LHCN-M2 (cell line): ENCODE measurements around the gene TMEM240. TPM values are rescaled to one million over a fixed set of nuclear protein-coding genes. Genes with fewer than 3 reads are reported as not detected.
"Not testable (repeated sequence)": the region's sequence is repeated elsewhere in the genome, so short reads cannot be mapped to it uniquely, and the experiment has no call there.

Experiments
- DNase-seq: peaks from one replicate; pipeline ENCODE4 v3.0.0-alpha.2; 2012; ENCODE audit warnings: low read depth
- total RNA-seq: library from RNA; depleted of rRNA; stranded (reverse); fragments of >200 nt; gene quantifications from 2 replicates; pipeline ENCODE4 v1.2.3, GENCODE V29; 2014

TMEM240 gene
- total RNA-seq, 1 experiment from 2014 or later = 0.63 TPM

DNA sequence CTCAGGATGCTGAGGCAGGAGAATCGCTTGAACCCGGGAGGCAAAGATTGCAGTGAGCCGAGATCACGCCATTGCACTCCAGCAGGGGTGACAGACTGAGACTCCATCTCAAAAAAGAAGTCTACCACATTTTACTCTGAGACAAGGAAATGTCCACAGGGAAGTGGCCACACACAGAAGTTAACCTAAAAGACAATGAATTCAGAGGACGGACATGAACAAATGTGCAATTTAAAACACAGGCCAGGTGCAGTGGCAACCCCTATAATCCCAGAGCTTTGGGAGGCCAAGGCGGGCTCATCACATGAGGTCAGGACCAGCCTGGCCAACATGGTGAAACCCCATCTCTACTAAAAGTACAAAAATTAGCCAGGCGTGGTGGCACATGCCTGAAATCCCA is 17.3 kb upstream of the TMEM240 start:
- not testable (repeated sequence) for DNase-seq

DNA sequence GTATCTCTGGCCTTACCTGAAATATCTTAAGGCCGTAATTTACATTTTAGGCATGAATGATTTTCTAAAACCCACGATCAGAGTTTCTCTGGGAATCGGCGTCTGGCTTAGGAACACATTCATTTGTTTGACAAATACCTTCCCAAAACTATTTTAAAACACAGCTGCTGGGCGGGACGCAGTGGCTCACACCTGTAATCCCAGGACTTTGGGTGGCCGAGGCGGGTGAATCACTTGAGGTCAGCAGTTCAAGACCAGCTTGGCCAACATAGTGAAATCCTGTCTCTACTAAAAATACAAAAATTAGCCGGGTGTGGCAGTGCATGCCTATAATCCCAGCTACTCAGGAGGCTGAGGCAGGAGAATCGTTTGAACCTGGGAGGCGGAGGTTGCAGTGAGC is 16.5 kb upstream of the TMEM240 start:
- DNase-seq = not testable (repeated sequence)

DNA sequence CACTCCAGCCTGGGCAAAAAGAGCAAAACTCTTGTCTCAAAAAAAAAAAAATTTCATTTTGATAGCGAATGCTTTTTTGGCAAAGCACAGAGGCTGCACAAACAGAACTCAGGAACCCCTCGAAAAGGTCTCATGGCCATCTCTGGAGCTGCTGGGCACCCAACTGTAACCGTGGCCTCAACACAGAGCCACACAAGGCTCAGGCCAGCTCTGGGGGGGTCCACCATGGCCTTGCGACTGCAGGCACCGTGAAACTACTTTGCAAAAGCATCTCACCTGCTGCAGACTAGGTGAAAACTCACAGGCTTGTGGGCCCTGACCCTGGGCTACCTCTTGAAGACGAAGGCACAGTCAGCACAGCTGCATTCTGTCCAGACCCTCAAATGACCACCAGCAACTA is 16.1 kb upstream of the TMEM240 start:
- DNase-seq = no peak

DNA sequence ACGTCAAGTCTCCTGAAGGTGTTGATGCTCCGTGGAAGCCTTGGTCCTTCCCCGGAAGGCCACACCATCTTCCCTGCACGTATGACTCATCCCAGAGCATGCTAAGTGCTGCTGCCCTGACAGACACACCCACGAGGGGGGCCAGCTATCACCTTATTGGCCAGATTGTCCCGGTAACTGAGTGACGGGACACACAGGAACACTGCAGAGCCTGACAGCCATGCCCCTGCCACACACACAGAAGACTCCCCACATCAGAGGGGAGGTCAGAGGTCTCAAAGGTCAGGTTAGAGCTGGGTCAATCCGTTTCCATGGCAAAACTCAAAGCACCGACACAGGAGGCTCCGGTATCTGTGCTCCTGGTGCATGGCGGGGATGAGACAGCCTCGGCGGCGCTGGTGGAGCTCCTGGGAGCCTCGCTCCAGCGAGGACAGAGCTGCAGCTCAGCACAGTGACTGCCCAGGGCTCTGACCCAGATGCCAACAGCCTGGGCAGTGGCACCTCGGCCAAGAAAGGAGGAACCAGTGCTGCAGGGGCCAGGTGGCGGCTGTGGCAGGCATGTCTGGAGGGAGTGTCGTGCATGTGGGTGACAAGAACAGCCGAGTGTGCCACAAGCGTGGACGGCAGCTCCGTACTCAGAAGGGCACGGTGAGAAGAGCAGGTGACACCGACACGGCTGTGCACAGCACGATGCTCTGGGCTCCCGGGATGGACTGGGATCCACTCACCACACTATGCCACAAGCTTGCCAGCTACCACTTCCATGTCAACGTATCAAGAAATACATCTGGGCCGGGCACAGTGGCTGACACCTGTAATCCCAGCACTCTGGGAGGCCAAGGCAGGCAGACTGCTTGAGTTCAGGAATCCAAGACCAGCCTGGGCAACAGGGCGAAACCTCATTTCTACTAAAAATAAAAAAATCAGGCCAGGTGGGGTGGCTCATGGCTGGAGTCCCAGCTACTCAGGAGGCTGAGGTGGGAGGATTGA is 14.8 kb upstream of the TMEM240 start:
- DNase-seq = peak; percentile 81

DNA sequence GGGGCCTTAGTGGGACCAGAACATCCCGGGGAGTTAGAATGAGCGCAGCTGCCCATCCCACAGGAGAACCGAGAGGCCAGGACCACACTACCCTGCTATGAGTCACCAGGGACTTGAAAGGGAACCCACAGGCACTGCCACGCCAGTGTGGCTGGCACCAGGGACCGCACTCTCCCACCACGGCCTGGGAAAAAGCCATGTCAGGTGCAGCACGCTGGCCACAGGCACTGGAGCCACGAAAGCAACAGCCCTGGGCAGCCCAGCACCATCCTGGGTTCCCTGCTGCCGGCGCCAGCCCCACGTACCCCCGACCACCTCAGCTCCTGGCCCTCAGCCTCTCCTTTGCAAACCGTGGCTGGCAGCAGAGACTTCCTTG is 14.1 kb upstream of the TMEM240 start:
- DNase-seq = peak; percentile 85

DNA sequence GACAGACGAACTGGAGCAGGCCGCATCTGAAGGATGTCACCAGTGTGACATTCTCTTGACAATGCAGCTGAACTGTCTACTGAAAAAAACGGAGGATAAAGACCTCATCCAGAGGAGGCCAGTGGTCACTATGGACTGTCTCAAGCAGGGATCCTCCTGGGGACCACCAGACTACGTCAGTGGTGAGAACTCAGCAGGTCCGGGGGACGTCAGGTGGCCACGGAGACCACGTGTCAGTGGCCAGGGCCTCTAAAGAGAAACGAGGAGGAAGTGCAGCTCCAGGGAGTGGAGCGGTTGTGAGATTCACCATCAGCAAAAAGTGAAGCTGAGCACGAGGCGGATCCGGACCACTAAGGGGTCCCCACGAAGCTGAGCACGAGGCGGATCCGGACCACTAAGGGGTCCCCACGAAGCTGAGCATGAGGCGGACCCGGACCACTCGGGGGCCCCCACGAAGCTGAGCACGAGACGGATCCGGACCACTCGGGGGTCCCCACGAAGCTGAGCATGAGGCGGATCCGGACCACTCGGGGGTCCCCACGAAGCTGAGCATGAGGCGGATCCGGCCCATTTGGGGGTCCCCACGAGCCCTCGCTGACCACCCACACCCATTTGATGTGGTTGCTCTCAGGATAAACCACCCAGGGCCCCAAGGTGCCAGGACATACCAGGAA is 13.5 kb upstream of the TMEM240 start:
- DNase-seq = no peak

DNA sequence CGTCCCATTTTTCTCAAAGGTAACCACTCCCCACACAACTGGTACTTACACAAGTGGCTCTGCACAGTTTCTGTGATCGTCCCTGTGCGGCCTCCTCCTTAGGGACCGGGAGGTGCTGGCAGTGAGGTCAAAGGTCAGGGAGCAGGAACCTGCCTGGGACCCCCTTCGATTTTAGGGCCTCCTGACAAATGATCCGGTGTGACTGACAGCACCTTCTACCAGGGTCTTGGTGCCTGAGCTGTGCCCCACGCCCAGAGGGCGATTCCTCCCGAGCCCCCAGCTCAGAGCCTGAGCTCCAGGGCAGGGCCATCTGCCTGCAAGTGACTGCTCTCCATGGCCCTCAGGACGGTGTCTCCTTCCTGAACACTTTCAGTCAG is 11.8 kb upstream of the TMEM240 start:
- DNase-seq = no peak

DNA sequence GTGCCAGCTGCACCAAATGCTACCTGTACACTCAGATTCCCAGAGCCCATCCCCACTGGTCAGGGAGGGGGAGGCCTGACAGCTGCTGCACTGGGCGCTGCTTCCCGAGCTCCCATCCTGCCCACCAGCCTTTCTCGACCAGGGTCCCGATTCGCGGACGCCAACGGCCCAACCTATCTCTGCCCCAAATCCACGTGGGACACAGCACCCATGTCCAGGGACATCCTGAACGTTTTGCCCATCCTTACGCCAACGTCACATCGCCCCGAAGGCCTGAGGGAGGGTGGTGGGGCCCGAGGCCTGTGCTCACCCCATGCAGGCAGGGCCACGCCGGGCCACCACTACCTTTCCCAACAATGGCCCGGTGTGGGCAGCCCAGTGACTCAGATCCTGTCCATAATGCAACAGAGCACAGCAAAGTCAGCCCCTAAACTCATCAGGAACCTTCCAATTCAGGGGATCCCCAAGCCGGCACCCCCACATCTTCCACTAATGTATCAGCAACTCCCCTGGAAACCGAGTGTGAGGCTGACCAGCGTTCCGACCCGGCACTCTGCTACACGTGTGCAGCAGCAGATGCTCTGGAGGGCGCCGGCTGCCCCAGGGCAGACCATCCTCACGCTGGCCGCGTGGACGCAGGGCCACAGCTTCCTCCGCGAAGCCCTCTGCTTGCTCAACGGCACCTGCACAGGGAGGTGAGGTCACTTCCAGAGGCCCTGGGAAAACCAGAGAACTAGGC is 11.3 kb upstream of the TMEM240 start:
- DNase-seq = no peak

DNA sequence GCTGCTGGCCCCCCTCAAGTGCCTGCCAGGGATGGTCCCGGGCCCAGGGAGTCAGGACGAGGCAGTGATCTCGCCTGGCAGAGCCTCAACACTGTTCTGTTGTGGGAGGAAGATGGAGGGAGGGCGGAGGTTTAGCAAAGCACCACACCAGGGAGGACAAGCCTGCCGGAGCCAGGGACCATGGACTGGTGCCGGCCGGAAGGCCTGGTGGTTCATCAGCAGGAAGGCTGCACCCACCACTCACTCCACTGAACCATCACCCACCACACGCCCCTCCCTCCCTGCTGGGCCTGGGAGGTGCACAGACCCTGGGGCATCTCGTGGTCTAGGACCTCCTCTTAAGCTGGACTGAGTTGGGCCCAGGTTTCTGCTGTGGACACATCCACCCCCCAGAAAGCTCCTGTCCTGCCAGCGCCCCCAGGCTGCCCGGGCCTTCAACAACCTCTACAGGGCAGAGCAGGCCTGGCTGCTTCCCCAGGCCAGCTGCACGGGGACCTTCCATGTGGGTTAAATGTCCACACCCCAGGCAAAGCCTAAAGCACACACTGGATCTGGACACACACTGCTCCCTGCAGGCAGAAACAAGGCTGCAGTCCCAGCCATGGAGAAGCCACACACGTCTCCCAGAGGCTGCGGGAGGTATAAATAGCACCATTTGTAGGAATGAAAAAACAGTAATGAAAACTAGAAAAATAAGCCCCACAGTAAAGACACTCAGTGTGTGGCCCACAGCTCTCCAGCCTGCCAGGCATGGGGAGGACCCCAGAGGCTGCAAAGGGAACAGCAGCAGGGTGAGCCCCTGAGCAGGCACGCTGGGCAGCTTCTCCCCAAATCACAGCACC is 10.4 kb upstream of the TMEM240 start:
- peak; percentile 45 for DNase-seq

DNA sequence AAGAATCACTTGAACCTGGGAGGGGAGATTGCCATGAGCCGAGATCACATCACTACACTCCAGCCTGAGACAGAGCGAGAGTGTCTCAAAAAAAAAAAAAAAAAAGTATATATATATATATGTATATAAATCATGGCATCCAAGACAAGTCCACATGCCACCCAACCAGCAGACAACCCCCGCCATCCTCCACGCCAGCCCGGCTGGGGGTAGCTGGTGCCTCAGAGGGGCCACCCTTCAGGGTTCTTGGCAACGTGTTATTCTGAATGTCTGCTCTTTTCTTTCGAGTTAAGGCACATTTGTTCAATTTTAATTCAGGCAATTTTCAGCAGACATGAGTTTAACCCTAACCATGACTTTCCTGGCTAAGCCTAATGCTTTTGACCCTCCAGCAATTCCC is 9.7 kb upstream of the TMEM240 start:
- DNase-seq = no peak

DNA sequence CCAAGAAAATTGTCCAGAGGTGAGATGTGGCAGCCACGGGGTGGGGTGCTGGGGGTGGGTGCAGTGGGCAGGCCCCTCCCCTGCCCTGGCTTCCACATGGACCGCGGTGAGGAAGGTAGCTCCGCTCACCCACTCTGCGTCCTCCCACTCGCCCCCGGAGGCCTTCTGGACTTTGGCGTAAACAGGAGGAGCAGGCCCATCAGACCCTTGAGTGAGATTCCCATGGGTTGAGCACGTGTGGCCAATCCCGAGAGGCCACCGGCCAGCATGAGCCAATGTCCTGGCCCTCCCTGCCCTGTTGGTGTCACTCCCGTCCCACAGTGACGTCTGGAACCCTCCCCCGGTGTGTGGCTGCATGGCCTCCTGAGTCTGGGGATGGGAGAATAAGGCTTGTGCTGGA is 8.2 kb upstream of the TMEM240 start:
- no peak for DNase-seq

DNA sequence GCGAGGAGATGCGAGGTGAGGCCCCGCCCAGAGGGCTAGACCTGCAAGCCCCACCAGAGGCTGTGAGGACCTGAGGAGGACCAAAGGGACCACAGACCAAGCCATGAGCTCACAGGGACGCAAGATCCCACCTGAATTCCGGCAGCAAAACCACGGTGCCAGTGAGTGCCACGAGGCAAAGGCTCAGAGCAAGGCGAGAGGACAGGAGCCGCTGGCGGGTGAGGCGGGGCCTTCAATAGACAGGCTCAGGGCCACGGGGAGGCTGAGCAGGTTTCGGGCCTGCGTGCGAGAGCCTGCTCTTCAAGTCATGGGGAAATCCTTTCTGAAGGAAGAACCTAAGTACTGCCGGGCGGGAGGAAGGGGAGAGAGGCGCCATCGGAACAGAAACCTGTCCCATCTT is 7.1 kb upstream of the TMEM240 start:
- DNase-seq = no peak

DNA sequence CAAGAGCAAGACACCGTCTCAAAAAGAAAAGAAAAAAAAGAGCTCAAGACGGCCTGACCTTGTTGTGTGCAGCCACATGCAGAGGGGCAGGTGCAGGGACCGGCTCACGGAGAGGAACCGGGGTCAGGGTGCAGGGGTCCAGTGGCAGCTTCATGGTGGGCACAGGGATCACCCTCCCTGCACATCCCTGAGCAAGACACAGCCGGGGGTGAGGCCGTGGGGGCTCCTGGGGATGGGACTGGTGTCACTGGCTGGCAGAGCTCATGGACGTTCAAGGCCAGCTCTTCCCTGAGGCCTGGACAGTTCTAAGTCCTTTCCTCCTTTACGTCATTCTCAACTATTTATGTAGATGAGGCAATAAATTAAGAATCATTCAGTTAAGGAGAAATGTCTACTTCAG is 6.6 kb upstream of the TMEM240 start:
- no peak for DNase-seq

DNA sequence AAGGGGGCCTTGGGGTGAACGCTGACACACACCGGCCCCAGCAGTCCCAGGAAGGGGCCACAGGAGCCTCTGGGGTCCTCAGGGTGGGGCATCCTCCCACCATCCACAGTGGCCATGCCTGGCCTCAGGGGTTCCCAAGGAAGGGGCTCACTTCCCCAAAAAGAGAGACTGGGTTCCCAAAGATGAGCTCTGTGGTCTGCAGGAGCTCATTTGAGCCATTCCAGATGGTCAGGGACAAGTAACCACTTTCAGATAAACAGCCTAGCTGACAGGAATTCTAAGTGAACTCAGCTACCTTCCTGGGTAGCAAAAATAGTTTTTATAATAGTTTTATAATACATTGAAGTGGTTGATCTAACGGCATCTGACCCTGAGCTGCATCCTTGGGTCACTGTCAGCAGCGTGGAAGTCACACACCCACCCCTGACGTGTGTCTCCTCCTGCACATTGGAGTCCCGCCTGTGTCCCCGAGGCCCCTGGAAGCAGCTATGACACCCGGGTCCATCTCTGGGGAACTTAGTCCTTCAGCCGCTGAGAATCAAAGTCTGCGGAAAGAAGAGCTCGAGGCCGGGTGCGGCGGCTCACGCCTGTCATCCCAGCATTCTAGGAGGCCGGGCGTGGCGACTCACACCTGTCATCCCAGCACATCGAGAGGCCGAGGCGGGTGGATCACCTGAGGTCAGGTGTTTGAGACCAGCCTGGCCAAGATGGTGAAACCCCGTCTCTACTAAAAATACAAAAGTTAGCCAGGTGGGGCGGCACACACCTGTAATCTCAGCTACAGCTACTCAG is 5.7 kb upstream of the TMEM240 start:
- no peak for DNase-seq

DNA sequence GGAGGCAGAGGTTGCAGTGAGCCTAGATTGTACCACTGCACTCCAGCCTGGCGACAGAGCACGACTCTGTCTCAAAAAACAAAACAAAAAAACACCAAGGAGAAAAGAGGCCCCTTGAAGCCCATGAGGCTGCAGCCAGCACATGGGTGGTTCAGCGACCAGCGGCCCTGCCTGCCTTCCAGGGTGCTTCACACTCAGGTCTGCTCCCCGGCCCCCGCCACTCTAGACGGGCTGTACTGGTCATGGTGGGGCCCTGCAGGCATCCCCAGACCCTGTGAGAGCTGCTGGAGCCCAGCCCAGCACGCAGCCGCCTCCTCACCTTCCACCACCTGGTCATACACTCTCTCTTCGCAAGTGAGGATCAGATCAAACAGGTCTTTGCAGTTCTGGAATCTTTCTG is 4.1 kb upstream of the TMEM240 start:
- no peak for DNase-seq

DNA sequence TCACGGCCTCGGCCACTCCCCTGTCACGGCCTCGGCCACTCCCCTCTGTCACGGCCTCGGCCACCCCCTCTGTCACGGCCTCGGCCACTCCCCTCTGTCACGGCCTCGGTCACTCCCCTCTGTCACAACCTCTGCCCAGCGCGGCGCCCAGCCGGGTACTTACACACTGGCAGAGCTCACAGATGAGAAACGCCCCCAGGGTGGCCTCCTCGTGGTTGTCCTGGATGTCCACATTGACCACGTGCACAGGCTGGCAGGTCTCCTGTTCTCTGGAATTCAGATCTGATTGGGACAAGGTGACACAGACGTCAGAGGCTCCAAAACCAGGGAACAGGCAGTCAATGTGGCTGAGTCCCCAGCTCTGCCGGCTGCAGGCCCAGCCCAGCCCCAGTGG is 3.3 kb upstream of the TMEM240 start:
- no peak for DNase-seq

DNA sequence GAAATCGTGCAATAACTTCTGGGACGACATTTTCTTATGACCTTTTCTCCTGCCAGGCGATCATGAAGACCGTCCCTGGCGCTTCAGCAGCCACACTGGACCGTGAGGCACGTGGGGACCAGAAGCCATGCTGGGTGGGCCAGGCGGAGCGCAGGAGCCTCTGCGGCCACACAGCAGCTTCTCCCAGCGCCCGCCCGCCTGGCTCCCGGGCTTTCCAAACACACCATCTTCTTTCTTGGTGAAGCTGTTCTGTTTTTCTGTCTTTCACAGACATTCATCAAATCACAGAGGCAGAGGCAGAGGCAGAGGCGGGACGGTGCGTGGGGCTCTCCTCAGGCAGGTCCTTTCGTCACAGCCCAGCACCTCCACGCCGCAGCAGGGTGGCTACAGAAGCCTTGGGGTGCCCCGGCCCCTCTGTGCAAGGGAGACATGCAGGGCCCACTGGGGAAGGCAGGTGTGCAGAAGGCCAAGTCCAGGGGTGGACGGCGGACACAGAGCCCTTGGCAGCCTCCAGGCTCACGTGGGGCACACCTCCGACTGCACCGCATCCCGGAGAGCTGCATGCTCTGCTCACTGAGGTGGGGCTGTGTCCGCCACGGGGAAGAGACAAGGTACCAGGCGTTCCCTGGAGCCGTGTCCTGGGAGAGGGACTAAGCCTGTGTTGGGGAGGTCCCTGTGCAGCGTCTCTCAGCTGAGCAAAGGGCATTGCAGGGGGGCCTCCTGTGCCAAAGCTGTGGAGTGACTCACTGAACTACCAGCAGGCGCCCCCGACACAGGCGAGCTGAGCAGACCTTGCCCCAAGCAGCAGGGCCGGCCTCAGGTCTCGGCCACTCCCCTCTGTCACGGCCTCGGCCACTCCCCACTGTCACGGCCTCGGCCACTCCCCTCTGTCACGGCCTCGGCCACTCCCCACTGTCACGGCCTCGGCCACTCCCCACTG is 2.6 kb upstream of the TMEM240 start:
- no peak for DNase-seq

DNA sequence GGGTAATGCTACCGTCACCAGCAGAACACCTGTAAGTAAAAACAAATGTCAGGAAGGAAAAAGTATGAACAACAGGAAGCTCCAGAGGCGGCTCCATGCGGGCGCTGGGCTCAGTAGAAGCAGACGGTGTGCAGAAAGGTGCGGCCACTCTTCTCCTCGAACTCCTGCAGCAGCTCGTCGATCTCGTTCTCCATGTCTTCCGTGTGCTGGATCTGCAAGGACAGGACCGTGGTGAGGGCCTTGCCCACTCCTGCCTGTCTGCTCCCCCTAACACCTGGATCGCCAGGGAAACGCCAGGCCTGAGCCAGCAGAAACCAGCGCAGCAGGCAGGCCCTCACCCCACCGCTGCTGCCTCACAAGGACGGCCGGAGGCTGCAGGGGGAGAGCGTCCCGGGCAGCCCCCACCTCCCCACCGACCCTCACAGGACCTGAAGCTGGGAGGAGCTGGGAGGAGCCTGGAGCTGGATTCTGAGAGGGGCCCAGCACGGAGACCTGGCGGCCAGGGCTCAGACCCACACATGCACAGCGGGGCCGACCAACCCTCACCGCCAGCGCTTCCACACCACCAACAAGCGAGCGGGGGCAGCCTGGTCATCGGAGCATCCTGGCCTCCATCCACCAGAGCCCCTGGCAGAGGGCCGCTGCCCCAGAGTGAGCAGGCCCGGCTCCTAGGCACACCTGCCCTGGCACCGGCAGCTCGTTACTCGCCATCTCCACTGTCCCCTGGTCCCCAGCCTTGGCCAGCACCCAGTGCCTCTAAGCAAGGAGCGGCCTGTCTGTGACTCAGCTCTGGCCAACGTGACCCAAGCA is 1.7 kb upstream of the TMEM240 start:
- DNase-seq = no peak
